HG02623 (cell line): ENCODE results near the gene ATOX1.
"Not testable (repeated sequence)": the region's sequence is repeated elsewhere in the genome, so short reads cannot be mapped to it uniquely, and the experiment has no call there.

Source experiments
- ATAC-seq: cut with Tn5 transposase; IDR thresholded peaks from one replicate; pipeline ENCODE4 v1.9.1; 2021; ENCODE audit warnings: moderate library complexity; ENCODE audit not compliant: unreplicated experiment

ATOX1 gene

DNA sequence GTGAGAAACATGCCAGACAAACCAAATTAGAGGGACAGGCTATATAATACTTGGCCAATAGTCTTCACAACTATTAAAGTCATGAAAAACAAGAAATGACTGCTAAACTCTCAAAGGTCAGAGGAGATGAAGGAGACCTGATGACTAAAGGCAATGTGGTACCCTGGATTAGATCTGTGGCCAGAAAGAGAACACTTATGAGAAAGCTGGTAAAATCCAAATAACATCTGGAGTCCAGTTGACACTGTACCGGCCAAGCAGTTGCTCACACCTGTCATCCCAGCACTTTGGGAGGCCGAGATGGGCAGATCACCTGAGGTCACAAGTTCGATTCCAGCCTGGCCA lies 24.4 kb downstream of the ATOX1 start:
- no peak for ATAC-seq

DNA sequence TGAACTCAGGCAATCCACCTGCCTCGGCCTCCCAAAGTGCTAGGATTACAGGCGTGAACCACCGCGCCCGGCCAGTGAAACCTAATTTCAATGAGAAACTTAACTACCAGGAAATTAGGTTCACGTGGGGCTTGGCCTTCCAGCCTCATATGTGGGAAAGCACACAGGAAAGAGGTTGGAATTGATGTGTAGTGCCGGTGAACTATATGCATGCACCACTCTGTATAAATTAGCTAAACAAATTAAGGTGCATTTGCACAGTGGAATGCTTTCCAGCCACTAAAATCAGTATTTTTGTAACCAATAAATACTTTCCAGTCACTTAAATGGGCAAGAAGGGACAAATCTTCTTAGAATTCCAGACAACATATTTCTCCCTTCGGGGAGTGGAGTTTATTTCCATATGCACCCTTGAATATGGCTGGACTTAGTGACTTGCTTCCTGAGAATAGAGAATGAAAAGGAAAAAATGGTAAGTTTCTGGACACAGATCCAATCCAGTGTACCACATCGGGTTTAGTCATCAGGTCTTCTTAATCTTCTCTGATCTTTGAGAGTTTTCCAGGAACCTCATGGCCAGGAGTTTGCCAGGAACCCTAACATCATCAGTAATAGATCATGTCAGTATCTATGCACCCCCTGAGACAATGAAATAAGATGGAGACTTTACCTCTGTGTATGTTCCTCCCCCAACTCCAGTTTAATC lies 24.9 kb downstream of the ATOX1 start:
- no peak for ATAC-seq

DNA sequence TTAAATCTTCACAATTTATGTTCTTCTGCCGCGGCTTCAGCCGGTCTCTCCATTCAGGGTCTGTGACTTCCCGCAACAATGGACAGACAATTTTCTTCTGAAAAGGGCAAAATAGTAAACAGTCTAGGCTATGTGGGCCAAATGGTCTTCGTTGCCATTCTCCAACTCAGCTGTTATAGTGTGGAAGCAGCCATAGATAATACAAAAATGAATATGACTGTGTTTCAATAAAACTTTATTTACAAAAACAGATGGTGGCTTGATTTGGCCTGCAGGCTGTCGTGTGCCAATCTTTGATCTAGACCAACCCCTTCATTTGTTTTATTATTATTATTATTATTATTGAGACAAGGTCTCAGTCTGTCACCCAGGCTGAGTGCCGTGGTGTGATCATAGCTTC lies 28.1 kb downstream of the ATOX1 start:
- ATAC-seq = no peak

DNA sequence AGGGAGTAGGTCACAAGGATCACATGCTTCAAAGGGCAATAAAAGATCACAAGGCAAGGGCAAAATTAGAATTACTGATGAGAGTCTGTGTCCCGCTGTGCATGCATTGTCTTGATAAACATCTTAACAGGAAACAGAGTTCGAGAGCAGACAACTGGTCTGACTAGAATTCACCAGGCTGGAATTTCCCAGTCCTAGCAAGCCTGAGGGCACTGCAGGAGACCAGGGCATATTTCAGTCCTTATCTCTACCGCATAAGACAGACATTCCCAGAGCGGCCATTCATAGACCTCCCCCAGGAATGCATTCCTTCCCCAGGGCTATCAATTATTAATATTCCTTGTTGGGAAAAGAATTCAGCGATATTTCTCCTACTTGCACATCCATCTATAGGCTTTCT lies 28.8 kb downstream of the ATOX1 start:
- not testable (repeated sequence) for ATAC-seq

DNA sequence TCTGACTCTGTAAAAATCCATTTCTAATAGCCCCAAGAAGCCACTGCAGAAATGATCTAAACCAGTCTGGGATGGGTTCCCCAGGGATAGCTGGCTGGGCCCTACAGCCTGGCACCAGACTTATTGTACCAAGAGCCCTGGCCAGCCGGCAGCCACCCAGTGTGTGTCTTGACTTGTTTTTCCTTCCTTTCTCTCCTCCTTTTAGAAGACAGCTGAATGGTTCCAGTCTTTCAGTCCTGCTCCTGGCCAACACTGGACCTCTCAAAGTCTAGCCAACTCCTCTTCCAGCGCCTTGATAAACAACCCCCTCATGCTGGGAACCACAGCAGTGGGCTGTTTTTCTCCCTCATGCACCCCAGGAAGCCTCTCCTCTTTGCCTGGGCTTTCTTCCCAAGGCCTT lies 34.1 kb downstream of the ATOX1 start:
- ATAC-seq = no peak

DNA sequence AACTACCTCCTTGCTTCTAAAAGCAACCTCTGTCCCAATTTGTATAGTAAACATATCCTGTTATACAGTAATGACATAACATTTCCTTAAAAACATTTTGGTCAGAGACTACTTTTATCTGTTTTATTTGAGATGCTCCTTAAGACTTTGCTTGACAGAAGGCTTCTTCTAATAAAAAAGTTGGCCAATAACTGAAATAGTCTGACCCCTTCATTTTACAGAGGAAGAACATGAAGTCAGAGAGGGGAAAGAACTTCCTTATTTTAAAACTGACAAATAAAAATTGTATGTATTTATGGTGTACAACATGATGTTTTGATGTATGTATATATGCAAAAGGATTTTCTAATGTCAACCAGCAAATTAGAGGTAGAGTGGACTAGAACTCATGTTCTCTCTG lies 35.9 kb downstream of the ATOX1 start:
- no peak for ATAC-seq

DNA sequence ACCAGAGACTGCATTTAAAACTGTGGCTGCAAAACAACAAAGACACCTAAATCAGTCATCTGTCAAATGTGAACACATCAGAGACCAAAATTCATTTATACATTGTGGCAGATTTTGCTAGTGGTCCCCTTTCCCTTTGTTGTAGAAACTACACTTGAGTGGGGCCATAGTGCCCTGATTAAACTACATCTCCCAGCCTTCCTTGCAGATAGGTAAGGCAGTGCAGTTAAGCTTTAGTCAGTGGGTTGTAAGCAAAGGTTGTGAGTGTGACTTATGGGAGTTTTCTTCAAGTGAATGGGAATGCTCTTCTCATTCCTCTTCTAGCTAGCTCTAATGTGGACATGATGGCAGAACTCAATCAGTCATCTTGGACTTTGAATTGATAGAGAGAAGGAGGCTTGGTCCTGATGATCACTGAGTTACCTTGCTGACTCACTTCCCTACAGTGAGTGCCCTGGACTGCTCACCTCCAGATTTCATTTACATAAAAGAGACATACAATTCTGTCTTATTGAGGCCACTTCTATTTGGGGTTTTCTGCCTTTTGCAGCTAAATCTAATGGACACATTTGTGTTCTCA lies 36.5 kb downstream of the ATOX1 start:
- ATAC-seq = no peak

DNA sequence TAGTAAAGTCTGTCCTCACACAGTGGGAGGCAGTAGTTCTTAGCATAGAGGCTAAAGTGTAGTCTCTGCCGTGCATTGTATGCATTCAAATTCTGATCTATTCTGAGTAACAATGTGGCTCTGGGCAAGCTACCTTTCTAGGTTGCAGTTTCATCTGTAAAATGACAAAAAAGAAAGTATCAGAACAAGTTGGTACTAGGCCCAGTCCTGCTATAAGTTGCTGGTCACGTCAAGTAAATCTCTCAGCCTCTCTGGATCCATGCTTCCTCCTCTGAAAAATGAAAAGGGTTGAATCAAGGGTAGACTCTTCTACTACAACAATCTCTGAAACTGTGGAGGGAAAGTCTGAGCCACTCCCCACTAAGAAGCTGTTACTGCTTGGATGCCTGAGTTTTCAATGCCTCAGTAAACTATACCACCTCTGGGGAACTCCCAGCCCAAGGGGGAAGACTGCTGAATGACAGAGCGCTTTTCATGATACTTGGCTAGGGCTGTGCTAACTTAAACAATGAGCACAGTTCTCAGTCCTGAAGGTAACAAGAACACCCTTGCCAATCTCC lies 37.3 kb downstream of the ATOX1 start:
- peak; percentile 84 for ATAC-seq

DNA sequence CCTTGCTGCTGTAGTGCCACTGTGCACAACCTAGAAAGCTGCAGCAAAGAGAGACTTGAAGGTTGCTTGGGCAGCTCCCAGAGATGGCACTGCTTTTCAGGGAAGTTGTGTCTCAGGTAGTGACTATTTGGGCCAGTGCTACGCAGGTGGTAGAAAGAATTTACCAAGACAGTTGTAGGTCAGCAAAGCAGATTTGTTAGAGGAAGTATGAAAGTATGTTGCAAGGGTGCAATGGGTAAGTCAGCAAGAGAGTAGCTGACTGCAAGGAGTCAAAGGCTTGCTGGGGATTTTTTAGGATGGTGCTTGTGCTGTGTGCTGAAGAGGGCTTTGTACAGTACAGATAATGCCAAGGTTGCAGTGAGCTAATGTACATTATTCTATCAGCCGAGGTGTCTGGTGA lies 38.2 kb downstream of the ATOX1 start:
- ATAC-seq = no peak

DNA sequence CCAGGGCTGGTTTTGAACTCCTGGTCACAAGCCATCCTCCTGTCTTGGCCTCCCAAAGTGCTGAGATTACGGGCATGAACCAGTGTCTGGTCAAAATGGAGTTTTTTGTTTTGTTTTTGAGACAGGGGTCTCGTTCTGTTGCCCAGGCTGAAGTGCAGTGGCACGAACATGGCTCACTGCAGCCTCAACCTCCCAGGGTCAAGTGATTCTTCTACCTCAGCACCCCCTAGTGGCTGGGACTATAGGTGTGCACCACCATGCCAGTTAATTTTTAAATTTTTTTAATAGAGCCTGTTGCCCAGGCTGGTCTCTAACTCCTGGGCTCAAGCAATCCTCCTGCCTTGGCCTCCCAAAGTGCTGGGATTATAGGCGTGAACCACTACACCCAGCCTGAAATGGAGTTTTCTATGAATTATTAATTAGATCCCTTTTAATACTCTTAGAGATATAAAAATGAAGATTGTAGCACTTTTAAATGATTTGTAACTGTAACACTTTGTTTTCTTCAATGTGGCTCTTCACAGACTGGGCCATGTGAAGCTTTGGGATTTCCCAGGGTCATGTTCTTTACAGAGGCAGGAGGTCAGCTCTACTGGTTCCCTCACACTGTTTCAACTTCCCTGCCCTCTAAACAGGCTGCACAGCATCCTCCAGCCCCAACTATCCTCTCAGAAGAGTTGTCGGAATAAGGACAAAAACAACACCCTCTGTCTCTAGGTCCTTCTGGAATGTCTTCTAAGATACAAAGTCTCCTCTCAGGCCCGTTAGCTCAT lies 39.0 kb downstream of the ATOX1 start:
- ATAC-seq = no peak

DNA sequence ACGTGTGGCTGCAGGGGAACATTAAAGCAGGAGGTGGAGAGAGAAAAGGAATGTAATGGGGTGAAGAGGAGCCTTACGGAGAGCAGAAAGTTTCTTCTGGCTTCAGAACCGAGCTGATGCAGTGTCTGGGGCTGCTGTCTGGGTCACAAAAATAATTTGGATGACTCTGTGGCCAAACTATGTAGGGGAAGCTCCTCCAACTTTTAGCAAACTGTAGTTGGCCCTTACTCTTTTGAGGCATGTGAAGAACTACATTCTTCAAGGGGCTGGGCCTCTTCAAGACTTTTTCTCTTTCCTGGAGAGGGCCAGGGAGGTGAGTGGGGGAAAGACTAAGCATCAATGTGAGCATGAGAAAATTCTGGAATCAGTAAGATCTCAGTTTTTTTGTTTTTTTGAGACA lies 39.8 kb downstream of the ATOX1 start:
- no peak for ATAC-seq

DNA sequence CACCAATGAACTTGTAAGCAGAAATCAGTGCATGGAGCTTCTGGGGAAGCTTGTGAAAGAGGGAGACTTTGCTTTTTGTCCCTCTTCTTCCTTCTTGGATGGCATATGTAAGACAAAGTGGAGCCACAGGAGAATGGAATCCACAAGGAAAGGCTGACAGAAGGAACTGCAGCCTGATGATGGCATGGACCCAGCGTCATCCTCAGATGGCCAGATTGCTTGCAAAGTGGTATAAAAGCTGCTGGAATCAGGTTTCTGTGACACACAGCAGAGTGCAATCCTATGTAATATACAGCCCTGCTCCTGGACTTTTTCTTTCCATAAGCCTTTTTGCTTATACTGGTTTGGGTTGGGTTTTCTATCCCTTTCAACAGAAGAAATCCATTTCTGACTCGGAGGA lies 40.3 kb downstream of the ATOX1 start:
- ATAC-seq = no peak

DNA sequence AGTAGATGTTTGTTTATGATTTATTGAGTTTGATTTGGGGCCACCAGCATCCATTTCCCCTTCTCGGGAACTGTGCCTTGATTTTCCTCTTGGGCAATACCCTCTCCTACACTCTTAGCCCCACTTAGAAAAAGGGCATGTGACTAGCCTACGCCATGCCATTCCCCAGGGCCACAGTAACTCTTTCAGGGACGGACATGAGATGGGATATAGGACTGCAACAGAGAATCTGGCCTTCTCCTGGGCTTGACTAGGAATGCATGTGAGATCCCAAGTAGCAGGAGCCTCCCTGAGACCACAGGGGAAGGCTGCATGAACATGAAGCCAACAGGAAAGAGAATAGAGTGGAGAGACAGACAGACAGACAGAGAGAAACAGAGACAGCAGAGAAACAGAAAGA lies 41.0 kb downstream of the ATOX1 start:
- ATAC-seq = no peak

DNA sequence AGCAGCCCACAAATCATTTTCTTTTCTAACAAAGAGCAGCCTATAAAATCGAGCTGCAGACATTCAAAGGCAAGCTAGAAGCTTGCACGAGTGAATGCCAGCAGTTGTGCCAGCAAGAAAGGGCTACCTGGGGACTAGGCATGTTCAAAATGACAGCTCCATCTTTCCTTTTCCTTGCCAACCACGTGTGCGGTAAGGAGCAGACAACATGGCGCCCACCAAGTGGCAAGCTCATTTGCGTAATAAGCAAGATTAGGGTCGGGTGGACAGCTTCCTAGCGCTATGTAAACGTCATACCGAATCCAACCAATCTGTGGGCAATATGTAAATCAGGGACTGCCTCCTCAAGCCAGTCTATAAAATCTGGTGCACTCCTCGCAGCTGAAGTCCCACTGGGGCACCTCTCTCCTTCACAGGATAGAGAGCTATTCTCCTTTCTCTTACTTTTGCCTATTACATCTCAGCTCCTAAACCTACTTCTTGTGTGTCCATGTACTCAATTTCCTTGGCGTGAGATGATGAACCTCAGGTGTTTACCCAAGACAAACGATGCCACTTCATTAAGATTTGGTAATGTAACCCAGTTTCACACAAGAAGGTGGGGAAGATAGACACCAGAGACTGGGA lies 49.2 kb downstream of the ATOX1 start:
- no peak for ATAC-seq

DNA sequence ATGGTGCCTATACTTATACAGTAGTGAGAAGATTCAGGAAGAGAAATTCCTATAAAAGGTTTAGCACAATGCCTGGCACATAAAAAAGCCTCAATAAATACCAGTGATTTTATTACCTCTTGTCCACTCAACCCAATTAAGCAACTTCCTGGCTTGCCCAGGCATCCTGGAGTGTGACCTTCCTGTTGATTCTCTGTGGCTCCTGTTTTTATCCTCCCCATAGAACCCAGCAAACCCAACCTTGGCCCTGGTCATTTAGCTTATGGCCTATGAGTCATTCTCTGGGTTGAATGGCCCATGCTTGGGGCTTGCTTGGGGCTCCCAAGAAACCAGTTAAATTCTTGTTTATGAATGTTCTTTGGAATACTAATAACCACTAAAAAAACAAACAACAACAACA lies 50.3 kb downstream of the ATOX1 start:
- no peak for ATAC-seq

DNA sequence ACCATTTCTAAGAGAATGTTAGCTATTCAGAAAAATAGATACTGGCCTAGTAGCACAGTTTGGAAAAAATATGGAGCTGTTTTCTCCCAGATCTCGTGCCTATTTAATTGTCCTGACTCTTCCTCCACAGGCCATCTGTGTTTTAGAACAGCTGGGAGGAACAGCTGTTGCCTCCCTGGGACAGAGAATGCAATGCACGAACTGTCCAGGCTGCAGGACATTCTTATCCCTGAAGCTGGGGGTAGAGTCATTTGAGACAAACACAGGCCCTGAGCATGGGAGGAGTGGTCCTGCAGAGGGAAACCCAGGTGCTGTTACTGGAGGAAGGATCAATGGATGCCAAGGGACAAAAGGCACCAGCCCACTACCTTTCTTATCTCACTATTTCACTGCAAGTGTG lies 50.9 kb downstream of the ATOX1 start:
- no peak for ATAC-seq

DNA sequence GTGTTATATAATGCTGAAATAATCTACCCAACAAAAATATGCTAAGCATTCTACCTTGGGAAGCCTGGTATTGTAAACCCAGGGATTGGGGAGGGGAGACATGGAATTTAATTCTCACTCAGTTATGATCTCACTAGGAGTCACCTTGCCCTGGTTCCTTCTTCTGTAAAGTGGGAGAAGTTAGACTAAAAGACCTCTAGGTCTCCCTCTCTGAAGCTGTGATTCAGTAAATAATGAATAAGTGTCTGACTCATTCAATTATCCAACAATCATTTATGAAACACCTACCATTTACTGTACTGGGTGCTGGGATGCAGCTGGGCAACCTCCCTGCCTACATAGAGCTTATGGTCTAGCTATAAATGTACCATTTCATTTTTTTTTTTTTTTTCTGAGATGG lies 51.5 kb downstream of the ATOX1 start:
- ATAC-seq = no peak

DNA sequence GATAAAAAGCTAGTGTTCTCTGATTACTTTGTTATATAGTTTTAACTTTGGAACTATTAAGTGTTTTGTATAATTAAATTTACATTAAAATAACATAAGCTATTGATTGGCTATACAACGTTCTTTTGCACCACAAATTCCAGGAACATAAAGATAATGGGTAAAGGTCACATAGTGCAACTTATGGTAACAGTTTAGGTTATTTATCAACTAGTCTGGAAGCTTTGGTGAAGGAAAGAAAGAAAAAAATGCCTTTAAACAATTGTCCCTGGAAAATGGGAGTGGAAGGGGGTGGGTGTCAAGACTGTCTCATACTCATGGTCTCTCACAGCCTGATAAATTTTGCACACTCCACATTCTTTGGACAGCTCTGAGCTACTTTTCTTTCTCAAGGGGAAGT lies 54.7 kb downstream of the ATOX1 start:
- ATAC-seq = no peak

DNA sequence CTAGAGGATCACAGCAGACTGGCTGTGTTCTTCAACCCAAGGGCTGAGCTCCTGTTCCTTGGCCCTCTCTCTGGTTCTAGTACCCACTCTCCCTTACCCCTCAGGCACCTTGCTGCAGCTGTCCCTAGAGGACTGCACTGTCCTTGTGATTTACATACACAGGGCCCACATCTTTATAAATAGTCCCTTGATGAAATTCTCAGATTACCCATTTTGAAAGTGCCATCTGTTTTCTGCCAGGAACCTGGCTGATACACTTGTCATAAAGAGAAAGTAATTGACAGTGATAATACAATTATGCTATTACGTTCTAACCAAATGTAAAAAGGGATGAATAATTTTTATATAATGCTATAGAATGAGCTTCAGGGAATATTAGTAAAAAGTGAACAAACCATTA lies 55.2 kb downstream of the ATOX1 start:
- ATAC-seq = peak; percentile 86

DNA sequence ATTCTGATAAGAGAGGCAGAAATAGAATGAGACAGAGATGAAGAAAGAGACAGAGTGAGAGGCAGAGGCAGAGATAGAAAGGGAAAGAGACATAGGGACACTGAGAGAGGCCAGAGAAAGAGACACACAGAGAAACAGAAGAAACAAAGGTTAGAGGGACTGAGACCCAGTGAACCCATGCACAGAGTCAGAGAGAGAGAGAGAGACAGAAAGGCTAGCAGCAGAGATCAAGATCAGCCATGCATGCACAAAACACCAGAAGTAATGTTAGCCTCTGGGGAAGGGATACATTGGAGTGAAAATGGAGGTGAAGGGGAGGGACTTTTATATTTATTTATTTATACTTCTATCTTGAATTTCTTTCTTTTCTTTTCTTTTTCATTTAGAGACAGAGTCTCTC lies 57.6 kb downstream of the ATOX1 start:
- ATAC-seq = peak; percentile 40

DNA sequence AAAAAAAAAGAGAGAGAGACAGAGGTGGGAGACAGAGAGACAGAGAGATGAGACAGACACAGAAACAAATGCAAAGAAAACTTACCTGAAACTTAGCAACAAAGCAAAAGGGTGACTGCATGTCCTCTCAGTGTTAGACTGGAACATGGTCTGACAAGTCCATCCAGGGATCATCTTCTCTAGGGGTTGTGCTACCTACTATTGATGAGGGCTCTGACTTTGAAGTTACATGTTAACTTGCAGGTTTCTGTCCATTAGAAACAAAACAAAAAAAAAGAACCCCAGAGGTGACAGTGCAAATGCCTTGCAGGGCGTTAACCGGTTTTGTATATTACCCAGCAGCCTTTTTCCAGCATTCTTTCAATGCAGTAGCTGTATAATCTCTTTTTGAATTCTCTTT lies 58.1 kb downstream of the ATOX1 start:
- no peak for ATAC-seq
